Heart right ventricle (tissue), 16 donors: ENCODE measurements around the gene GIMAP1. TPM values are rescaled to one million over a fixed set of nuclear protein-coding genes. Genes with fewer than 3 reads are reported as not detected.

Experiments used
- ATAC-seq, 8 donors: fragments of 200-7000 bp; cut with Tn5 transposase; one replicate each; pipeline ENCODE4 v1.9.1; 2020; ENCODE audit warnings: mild to moderate bottlenecking in 8 of 8, moderate library complexity in 8 of 8, moderate number of reproducible peaks in 1 of 8
- DNase-seq, 2 donors: peaks; one replicate each; pipeline ENCODE4 v3.0.0-alpha.2; 2020
- H3K27ac ChIP-seq, 10 donors: fragments of 200-600 bp; sonication (generic) in 2 of 10; one replicate each; pipeline versions ENCODE4 v1.5.0 to v1.8.0; 2020 to 2022; ENCODE audit warnings: mild to moderate bottlenecking in 3 of 10
- H3K27me3 ChIP-seq, 7 donors: fragments of 200-600 bp; one replicate each; pipeline ENCODE4 v1.8.0; 2021 to 2022; ENCODE audit warnings: mild to moderate bottlenecking in 2 of 7
- H3K36me3 ChIP-seq, 9 donors: fragments of 200-600 bp; sonication (generic) in 1 of 9; one replicate each; pipeline versions ENCODE4 v1.5.0 to v1.8.0; 2020 to 2022; ENCODE audit warnings: mild to moderate bottlenecking in 2 of 9
- H3K4me1 ChIP-seq, 9 donors: fragments of 200-600 bp; sonication (generic) in 1 of 9; one replicate each; pipeline versions ENCODE4 v1.5.0 to v1.8.0; 2020 to 2022; ENCODE audit warnings: mild to moderate bottlenecking in 4 of 9
- H3K4me3 ChIP-seq, 10 donors: fragments of 200-600 bp; sonication (generic) in 2 of 10; one replicate each; pipeline versions ENCODE4 v1.5.0 to v1.8.0; 2020 to 2022; ENCODE audit warnings: mild to moderate bottlenecking in 7 of 10, moderate library complexity in 2 of 10
- H3K9me3 ChIP-seq, 11 donors: fragments of 200-600 bp in 10 of 11; sonication (generic) in 2 of 11; one replicate each; pipeline versions ENCODE4 v1.5.0 to v1.8.0; 2013 to 2022; ENCODE audit warnings: mild to moderate bottlenecking in 2 of 11, control low read depth in 1 of 11, moderate library complexity in 1 of 11
- WGBS, 2 donors: extraction: QIAGEN DNeasy Blood & Tissue Kit; methylation state at CpG; one replicate each; pipeline ENCODE4 v1.1.7; 2013; ENCODE audit warnings: inconsistent platforms in 1 of 2; 5-methylcytosine and 5-hydroxymethylcytosine counted together
- intact Hi-C, 10 donors: fragments of 100-400 bp; cut with DNase I; formaldehyde crosslinking; loops; one replicate each; pipeline versions ENCODE4 v1.11.1 to v1.14.2; 2022
- polyA plus RNA-seq, 2 donors: library from polyadenylated mRNA; stranded (reverse); fragments of 200-250 nt; gene quantifications; one replicate each; pipeline ENCODE4 v1.2.3, GENCODE V29; 2013
- total RNA-seq, 10 donors: library from RNA; stranded (reverse); fragmentation: NEBNext Ultra II Directional in 3 of 10; extraction: Animal tissue kit (Norgen Biotek cat#: 25700) in 3 of 10; gene quantifications; one replicate each; pipeline versions ENCODE4 v1.2.1 to v1.2.4, GENCODE V29; 2021 to 2023
- TF ChIP-seq, protein P1 (sequence below), 9 donors: fragments of 200-600 bp; sonication (generic) in 2 of 9; IDR thresholded peaks; one replicate each; pipeline versions ENCODE4 v1.5.0 to v1.8.0; 2021 to 2022; ENCODE audit warnings: antibody characterized with exemption in 9 of 9, mild to moderate bottlenecking in 5 of 9, moderate library complexity in 1 of 9
- donor health status: Arrhythmogenic right ventricular cardiomyopathy.
- donor health status: ischemic (EF 13 %, LVEDD 7.1; RV severe dilation, severe dysfunction).
- donor health status: healthy with polysubstance abuse.
- donor health status: DM: no; HTN: yes; CAD: no.
- donor health status: DM: no; HTN: no; CAD: no.
- donor health status: ischemic (EF 25% LVEDD 6.9; RV normal size, moderate dysfunction).
- donor health status: ischemic (EF 25% LVEDD 5.7; RV mildly dilated, moderate dysfunction).
- donor health status: healthy.
- donor health status: DM: yes; HTN: yes; CAD: no.
- donor health status: Ischemic cardiomyopathy.
- donor health status: ischemic (EF 35%, LVEDD 5.7; RV mildly dilated, moderate dysfunction).
- donor health status: nonischemic (EF 11% LVEDD 7.7; RV severe dilation, severe dysfunction).
- donor health status: DM: yes; HTN: yes; CAD: no.
- donor health status: PGD.
- donor health status: ischemic (EF 29% LVEDD 5.4; RV normal size, mild dysfunction).
- donor health status: nonischemic (EF 23%, LVEDD 6.1; RV moderate dilation, normal function).

GIMAP1 gene
- total and polyA plus RNA-seq, 12 donors, result 2.4 to 11.2 (median 5.5) TPM

DNA sequence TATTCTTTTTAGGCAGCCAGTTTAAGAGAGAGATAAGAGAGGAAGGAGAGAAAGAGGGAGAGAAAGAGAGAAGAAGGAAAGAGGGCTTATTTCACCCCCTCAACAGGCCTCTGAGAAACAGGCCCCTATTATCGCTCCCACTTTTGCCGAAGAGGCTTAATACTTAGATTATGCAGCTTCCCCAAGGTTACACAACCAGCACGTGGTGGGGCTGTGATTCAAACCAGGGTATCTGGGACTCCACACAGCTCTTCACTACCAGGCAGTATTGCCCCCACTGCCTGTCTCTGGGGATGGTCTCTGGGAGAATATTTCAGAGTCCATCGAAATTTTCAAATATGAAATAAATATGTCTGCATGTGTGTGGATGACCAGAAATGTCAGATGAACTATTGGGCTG, 3.0 kb downstream of the GIMAP1 start:
- 72 to 79% methylated on average over 4 of the region's 4 CpGs for WGBS, 2 donors
- H3K27me3 ChIP-seq, result no peaks in the 10 kb centered on the region
- H3K4me1 ChIP-seq, result peaks cover 0 to 64% (median 13%) of the 10 kb centered on the region in 9 donors
- intact Hi-C loops, result loop anchor here in 3 of 10 donors (2.0 to 10.0 kb wide), 6 partner anchors 37 to 197 kb away; partner anchors contain the start of genes GIMAP6 (in 2 of the 3) and GIMAP4 (in 1 of the 3)
- DNase-seq (no peak), ATAC-seq (no peak)
- peak overlapping the region in 3 of 10 donors; percentile 4 to 71 (median 62) for H3K4me3 ChIP-seq
- TF ChIP-seq, protein P1, sequence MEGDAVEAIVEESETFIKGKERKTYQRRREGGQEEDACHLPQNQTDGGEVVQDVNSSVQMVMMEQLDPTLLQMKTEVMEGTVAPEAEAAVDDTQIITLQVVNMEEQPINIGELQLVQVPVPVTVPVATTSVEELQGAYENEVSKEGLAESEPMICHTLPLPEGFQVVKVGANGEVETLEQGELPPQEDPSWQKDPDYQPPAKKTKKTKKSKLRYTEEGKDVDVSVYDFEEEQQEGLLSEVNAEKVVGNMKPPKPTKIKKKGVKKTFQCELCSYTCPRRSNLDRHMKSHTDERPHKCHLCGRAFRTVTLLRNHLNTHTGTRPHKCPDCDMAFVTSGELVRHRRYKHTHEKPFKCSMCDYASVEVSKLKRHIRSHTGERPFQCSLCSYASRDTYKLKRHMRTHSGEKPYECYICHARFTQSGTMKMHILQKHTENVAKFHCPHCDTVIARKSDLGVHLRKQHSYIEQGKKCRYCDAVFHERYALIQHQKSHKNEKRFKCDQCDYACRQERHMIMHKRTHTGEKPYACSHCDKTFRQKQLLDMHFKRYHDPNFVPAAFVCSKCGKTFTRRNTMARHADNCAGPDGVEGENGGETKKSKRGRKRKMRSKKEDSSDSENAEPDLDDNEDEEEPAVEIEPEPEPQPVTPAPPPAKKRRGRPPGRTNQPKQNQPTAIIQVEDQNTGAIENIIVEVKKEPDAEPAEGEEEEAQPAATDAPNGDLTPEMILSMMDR (IDR thresholded peaks at IDR 0.05), result no peak
- peaks cover 0 to 2% (median 0%) of the 10 kb centered on the region in 11 donors for H3K9me3 ChIP-seq
- peak overlapping the region in 8 of 10 donors; percentile 17 to 94 (median 87) for H3K27ac ChIP-seq
- peaks cover 0 to 58% (median 8%) of the 10 kb centered on the region in 9 donors for H3K36me3 ChIP-seq

- no peak for ATAC-seq
- H3K9me3 ChIP-seq, result no peaks in the 10 kb centered on the region
- intact Hi-C loops, result loop anchor here in 3 of 10 donors (2.0 to 10.0 kb wide), 6 partner anchors 38 to 198 kb away; partner anchors contain the start of genes GIMAP6 (in 2 of the 3) and GIMAP4 (in 1 of the 3)
- peak overlapping the region in 3 of 10 donors; percentile 3 to 7 (median 4) for H3K4me3 ChIP-seq
- H3K27ac ChIP-seq, result peak overlapping the region in 8 of 10 donors; percentile 17 to 94 (median 75)
- DNase-seq, result peak in 1 of 2 donors; percentile 26
- H3K27me3 ChIP-seq, result no peaks in the 10 kb centered on the region
- peaks cover 0 to 62% (median 8%) of the 10 kb centered on the region in 9 donors for H3K36me3 ChIP-seq
- 87 to 95% methylated on average over 50 to 52 of the region's 52 CpGs for WGBS, 2 donors
- H3K4me1 ChIP-seq, result peaks cover 0 to 57% (median 13%) of the 10 kb centered on the region in 9 donors
- TF ChIP-seq, protein P1 (IDR thresholded peaks at IDR 0.05), result no peak
These were observed 3.8 kb downstream of the GIMAP1 start for GRCh38 chr7:150719960-150720891.

DNA sequence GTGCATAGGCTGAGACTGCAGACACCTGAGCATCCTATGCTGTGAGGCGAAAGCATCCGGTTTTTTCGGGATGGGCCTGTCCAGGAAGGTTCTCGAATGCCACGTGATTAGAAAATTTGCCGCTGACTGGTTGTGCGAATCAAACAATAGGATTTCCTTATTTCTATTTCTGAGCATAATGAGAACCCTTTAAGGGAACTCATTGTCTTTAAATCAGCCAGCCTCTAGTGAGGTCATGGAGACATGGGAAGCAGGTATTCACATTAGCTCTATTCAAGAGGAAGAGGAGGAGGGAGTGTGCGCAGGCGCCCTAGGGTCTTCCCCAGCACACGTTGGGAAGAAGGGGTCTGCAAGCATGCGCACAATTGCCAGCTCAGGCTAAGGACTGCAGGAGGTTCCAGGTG, 5.6 kb downstream of the GIMAP1 start:
- peaks cover 0 to 12% (median 0%) of the 10 kb centered on the region in 11 donors for H3K9me3 ChIP-seq
- TF ChIP-seq, protein P1 (IDR thresholded peaks at IDR 0.05), result no peak
- peak; percentile 78 to 96 (median 92) for ATAC-seq
- H3K4me3 ChIP-seq, result peak overlapping the region in 9 of 10 donors; percentile 6 to 44 (median 27)
- peak overlapping the region; percentile 54 to 94 (median 82) for H3K27ac ChIP-seq
- no peaks in the 10 kb centered on the region for H3K27me3 ChIP-seq
- intact Hi-C loops, result no loop called here
- H3K36me3 ChIP-seq, result peaks cover 0 to 62% (median 8%) of the 10 kb centered on the region in 9 donors
- H3K4me1 ChIP-seq, result peaks cover 0 to 47% (median 13%) of the 10 kb centered on the region in 9 donors
- WGBS, 2 donors, result 71 to 75% methylated on average over 11 of the region's 11 CpGs
- peak; percentile 46 to 68 for DNase-seq

DNA sequence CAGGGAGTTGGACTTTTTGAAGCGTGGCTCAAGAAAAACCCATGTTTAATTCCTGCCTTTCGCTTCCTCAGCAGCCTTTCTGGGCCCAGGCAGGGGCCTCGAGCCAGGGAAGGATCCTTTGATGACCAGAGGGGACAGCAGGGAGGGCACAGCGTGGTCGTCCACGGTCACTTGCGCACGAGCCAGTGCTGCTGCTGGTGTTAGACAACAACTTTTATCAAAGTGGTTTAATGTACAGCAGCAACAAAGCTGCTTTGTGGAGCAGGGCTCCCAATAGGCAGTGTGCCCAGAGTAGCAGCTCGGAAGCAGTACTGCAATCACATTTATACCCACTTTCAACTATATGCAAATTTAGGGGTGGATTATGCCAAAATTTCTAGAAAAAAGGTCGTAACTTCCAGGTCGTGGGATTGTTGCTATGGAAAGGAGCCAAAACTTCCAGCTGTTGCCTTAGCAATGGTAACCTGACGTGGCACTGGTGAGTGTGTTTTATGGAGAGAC, 6.1 kb downstream of the GIMAP1 start:
- 49 to 61% methylated on average over 12 of the region's 12 CpGs for WGBS, 2 donors
- Histone ChIP-seq H3K36me3 (peaks cover 0 to 62% (median 8%) of the 10 kb centered on the region in 9 donors), H3K9me3 (peaks cover 0 to 15% (median 0%) of the 10 kb centered on the region in 11 donors), H3K27ac (peak overlapping the region; percentile 54 to 94 (median 82)), H3K27me3 (no peaks in the 10 kb centered on the region), H3K4me1 (peaks cover 0 to 47% (median 13%) of the 10 kb centered on the region in 9 donors), H3K4me3 (peak overlapping the region in 9 of 10 donors; percentile 6 to 44 (median 27))
- DNase-seq (no peak), ATAC-seq (peak; percentile 19 to 57 (median 42))
- TF ChIP-seq, protein P1 (IDR thresholded peaks at IDR 0.05), result no peak
- intact Hi-C loops, result no loop called here
